Mesendoderm (in vitro differentiated cells): ENCODE data around the gene VIPAS39. TPM values are rescaled to one million over a fixed set of nuclear protein-coding genes. Genes with fewer than 3 reads are reported as not detected.

Source experiments
- DNase-seq: peaks from one replicate; pipeline ENCODE4 v3.0.0; 2013
- H2AK5ac ChIP-seq: 2 replicates; pipeline ENCODE4 v1.6.1; 2013; ENCODE audit warnings: low read length, inconsistent platforms
- H2BK120ac ChIP-seq: 2 replicates; pipeline ENCODE4 v1.6.1; 2013; ENCODE audit warnings: low read depth, mild to moderate bottlenecking, low read length, moderate library complexity, mixed read lengths
- H2BK15ac ChIP-seq: replicated peaks from 2 replicates; pipeline ENCODE4 v1.6.1; 2013; ENCODE audit warnings: low read depth, mild to moderate bottlenecking, moderate library complexity
- H2BK5ac ChIP-seq: 2 replicates; pipeline ENCODE4 v1.6.1; 2013; ENCODE audit warnings: low read length, inconsistent platforms
- H3K18ac ChIP-seq: 2 replicates; pipeline ENCODE4 v1.6.1; 2013; ENCODE audit warnings: mild to moderate bottlenecking, low read length, mixed read lengths
- H3K23ac ChIP-seq: one replicate; pipeline ENCODE4 v1.6.1; 2013; ENCODE audit warnings: low read length
- H3K27ac ChIP-seq: 2 replicates; pipeline ENCODE4 v1.5.1; 2013; ENCODE audit warnings: low read depth, mild to moderate bottlenecking, inconsistent platforms, low read length, moderate library complexity
- H3K27me3 ChIP-seq: 2 replicates; pipeline ENCODE4 v1.6.1; 2013; ENCODE audit warnings: low read length, control low read depth, mild to moderate bottlenecking, inconsistent platforms; ENCODE audit not compliant: insufficient read depth, poor library complexity
- H3K36me3 ChIP-seq: 2 replicates; pipeline ENCODE4 v1.6.1; 2013; ENCODE audit warnings: low read length, inconsistent platforms; ENCODE audit not compliant: control insufficient read depth, insufficient read depth
- H3K4ac ChIP-seq: one replicate; pipeline ENCODE4 v1.6.1; 2013; ENCODE audit warnings: low read depth, mild to moderate bottlenecking, low read length, moderate library complexity
- H3K4me1 ChIP-seq: 2 replicates; pipeline ENCODE4 v1.6.1; 2013; ENCODE audit warnings: low read depth, low read length, inconsistent platforms; ENCODE audit not compliant: control insufficient read depth
- H3K4me2 ChIP-seq: 2 replicates; pipeline ENCODE4 v1.6.1; 2013; ENCODE audit warnings: low read length
- H3K4me3 ChIP-seq: 2 replicates; pipeline ENCODE4 v1.5.1; 2013; ENCODE audit warnings: mild to moderate bottlenecking, low read length
- H3K56ac ChIP-seq: one replicate; pipeline ENCODE4 v1.6.1; 2013; ENCODE audit warnings: low read length
- H3K79me1 ChIP-seq: 2 replicates; pipeline ENCODE4 v1.6.1; 2013; ENCODE audit warnings: low read length, inconsistent platforms
- H3K79me2 ChIP-seq: 2 replicates; pipeline ENCODE4 v1.6.1; 2013; ENCODE audit warnings: mild to moderate bottlenecking, low read length; ENCODE audit not compliant: control insufficient read depth, insufficient read depth
- H3K9ac ChIP-seq: 2 replicates; pipeline ENCODE4 v1.6.1; 2013; ENCODE audit warnings: low read length, inconsistent platforms
- H4K5ac ChIP-seq: one replicate; pipeline ENCODE4 v1.6.1; 2013; ENCODE audit warnings: low read length
- H4K8ac ChIP-seq: one replicate; pipeline ENCODE4 v1.6.1; 2013; ENCODE audit warnings: low read depth, mild to moderate bottlenecking, control low read depth, low read length, moderate library complexity
- WGBS: extraction: QIAGEN DNeasy Blood & Tissue Kit; methylation state at CpG from one replicate; pipeline ENCODE4 v1.1.7; 2013; ENCODE audit warnings: low lambda C conversion rate, missing lambda C conversion rate; ENCODE audit not compliant: insufficient coverage; ENCODE audit errors: extremely low coverage; 5-methylcytosine and 5-hydroxymethylcytosine counted together
- small RNA-seq: library from polyadenylated mRNA; stranded (forward); fragments of <200 nt; extraction: miRNeasy Mini kit (QIAGEN cat#:217004); gene quantifications from one replicate; pipeline ENCODE3, GENCODE V24; 2013; ENCODE audit not compliant: insufficient read depth

VIPAS39 gene

GRCh38 chr14:77390188-77390587 is 67.2 kb downstream of the VIPAS39 start:
- no peaks in the 10 kb centered on the region for H3K79me2 ChIP-seq
- H4K5ac ChIP-seq, result no peak overlapping the region
- no peak overlapping the region for H2AK5ac ChIP-seq
- no peak overlapping the region for H3K4ac ChIP-seq
- DNase-seq, result no peak
- H3K36me3 ChIP-seq, result no peaks in the 10 kb centered on the region
- H3K4me1 ChIP-seq, result no peaks in the 10 kb centered on the region
- no peak overlapping the region for H2BK120ac ChIP-seq
- H3K18ac ChIP-seq, result no peak overlapping the region
- H3K4me2 ChIP-seq, result no peak overlapping the region
- H3K27me3 ChIP-seq, result no peaks in the 10 kb centered on the region
- no peak overlapping the region for H4K8ac ChIP-seq
- H3K4me3 ChIP-seq, result no peak overlapping the region
- no peak overlapping the region for H3K9ac ChIP-seq
- no peak overlapping the region for H3K27ac ChIP-seq
- no peak overlapping the region for H3K23ac ChIP-seq
- no CpG with 5 or more reads among the region's 4 CpGs for WGBS
- H2BK15ac ChIP-seq, result no peak overlapping the region
- H3K56ac ChIP-seq, result no peak overlapping the region
- no peak overlapping the region for H2BK5ac ChIP-seq
- H3K79me1 ChIP-seq, result no peaks in the 10 kb centered on the region

GRCh38 chr14:77378701-77379100 is 78.7 kb downstream of the VIPAS39 start:
- Histone ChIP-seq H3K56ac (no peak overlapping the region), H3K23ac (no peak overlapping the region), H2BK15ac (no peak overlapping the region), H3K4me2 (no peak overlapping the region), H3K9ac (no peak overlapping the region), H3K27ac (no peak overlapping the region), H3K4me1 (peaks cover 5% of the 10 kb centered on the region), H3K36me3 (no peaks in the 10 kb centered on the region), H3K4me3 (no peak overlapping the region), H4K5ac (no peak overlapping the region), H2AK5ac (no peak overlapping the region), H3K27me3 (no peaks in the 10 kb centered on the region), H3K79me2 (no peaks in the 10 kb centered on the region), H2BK120ac (no peak overlapping the region), H3K4ac (no peak overlapping the region), H3K79me1 (no peaks in the 10 kb centered on the region), H2BK5ac (no peak overlapping the region), H3K18ac (no peak overlapping the region), H4K8ac (no peak overlapping the region)
- WGBS, result no CpG with 5 or more reads among the region's 6 CpGs
- no peak for DNase-seq

- no peak overlapping the region for H2AK5ac ChIP-seq
- H3K4me3 ChIP-seq, result peak overlapping the region; percentile 90
- H3K18ac ChIP-seq, result no peak overlapping the region
- no peak overlapping the region for H3K23ac ChIP-seq
- no peak overlapping the region for H2BK5ac ChIP-seq
- H2BK120ac ChIP-seq, result no peak overlapping the region
- WGBS, result no CpG with 5 or more reads among the region's 10 CpGs
- peaks cover 5% of the 10 kb centered on the region for H3K4me1 ChIP-seq
- H3K79me1 ChIP-seq, result no peaks in the 10 kb centered on the region
- peak overlapping the region; percentile 58 for H3K9ac ChIP-seq
- no peak overlapping the region for H4K5ac ChIP-seq
- H3K4me2 ChIP-seq, result peak overlapping the region; percentile 98
- no peaks in the 10 kb centered on the region for H3K27me3 ChIP-seq
- H4K8ac ChIP-seq, result no peak overlapping the region
- H2BK15ac ChIP-seq, result no peak overlapping the region
- H3K56ac ChIP-seq, result peak overlapping the region; percentile 98
- H3K27ac ChIP-seq, result no peak overlapping the region
- no peaks in the 10 kb centered on the region for H3K36me3 ChIP-seq
- DNase-seq, result no peak
- no peaks in the 10 kb centered on the region for H3K79me2 ChIP-seq
- H3K4ac ChIP-seq, result no peak overlapping the region
These were observed 79.9 kb downstream of the VIPAS39 start for GRCh38 chr14:77377502-77377844.

- Histone ChIP-seq H3K23ac (no peak within 1 kb of the TSS), H3K79me1 (no peaks in the 10 kb centered on the region), H3K9ac (peak within 1 kb of the TSS; percentile 93), H3K18ac (peak within 1 kb of the TSS; percentile 88), H3K27me3 (no peaks in the 10 kb centered on the region), H3K79me2 (no peaks in the 10 kb centered on the region), H3K56ac (peak within 1 kb of the TSS; percentile 98), H2BK15ac (no peak within 1 kb of the TSS), H2BK5ac (no peak within 1 kb of the TSS), H3K4me1 (peaks cover 5% of the 10 kb centered on the region), H3K4ac (no peak within 1 kb of the TSS), H3K4me2 (peak within 1 kb of the TSS; percentile 98), H4K8ac (peak within 1 kb of the TSS; percentile 16), H3K27ac (peak within 1 kb of the TSS; percentile 86), H2BK120ac (no peak within 1 kb of the TSS), H3K4me3 (peak within 1 kb of the TSS; percentile 90), H2AK5ac (no peak within 1 kb of the TSS), H4K5ac (no peak within 1 kb of the TSS), H3K36me3 (no peaks in the 10 kb centered on the region)
- DNase-seq, result peak; percentile 92
- WGBS, result no CpG with 5 or more reads among the region's 69 CpGs
These were observed 80.5 kb downstream of the VIPAS39 start, which contains the start of the genes SAMD15 and TMED8 for GRCh38 chr14:77376771-77377501. SAMD15 (plus strand) TSS chr14:77377379; CDS start chr14:77377419, 40 bp downstream. TMED8 (minus strand) TSS chr14:77377094; CDS start chr14:77377053, 41 bp downstream.

Small RNA genes lying within 50 kb of the gene (small RNA-seq; reads per million reads assigned to genes)
- not detected for gene RF00404
